GM23338 (cell line): ENCODE data around the gene AK3. TPM values are rescaled to one million over a fixed set of nuclear protein-coding genes. Genes with fewer than 3 reads are reported as not detected.

Source experiments
- ATAC-seq: fragments of 200-7000 bp; cut with Tn5 transposase; 3 replicates; pipeline ENCODE4 v1.9.1; 2020
- DNase-seq: peaks from one replicate; pipeline ENCODE4 v3.0.0-alpha.2; 2015; ENCODE audit warnings: low spot score
- H2AFZ ChIP-seq: fragments of 200-600 bp; sonication (generic); 2 replicates; pipeline ENCODE4 v1.8.0; 2016; ENCODE audit warnings: antibody characterized with exemption, mild to moderate bottlenecking, moderate library complexity
- H3F3A ChIP-seq: fragments of 200-600 bp; sonication (generic); replicated peaks from 2 replicates; pipeline ENCODE4 v1.8.0; 2017; ENCODE audit warnings: antibody characterized with exemption, mixed run types, low read depth
- H3K27ac ChIP-seq: fragments of 200-600 bp; sonication (generic); 2 replicates; pipeline ENCODE4 v1.6.1; 2016; ENCODE audit warnings: low read depth
- H3K27me3 ChIP-seq: fragments of 200-600 bp; sonication (generic); 2 replicates; pipeline ENCODE4 v1.8.0; 2016; ENCODE audit warnings: mild to moderate bottlenecking, mixed run types, moderate library complexity; ENCODE audit not compliant: insufficient read depth
- H3K36me3 ChIP-seq: fragments of 200-600 bp; sonication (generic); 2 replicates; pipeline ENCODE4 v1.8.0; 2016; ENCODE audit warnings: mild to moderate bottlenecking; ENCODE audit not compliant: insufficient read depth
- H3K4me1 ChIP-seq: fragments of 200-600 bp; sonication (generic); 2 replicates; pipeline ENCODE4 v1.8.0; 2016; ENCODE audit warnings: mild to moderate bottlenecking, moderate library complexity; ENCODE audit not compliant: insufficient read depth
- H3K4me2 ChIP-seq: fragments of 200-600 bp; sonication (generic); 2 replicates; pipeline ENCODE4 v1.7.1; 2017; ENCODE audit warnings: mixed run types
- H3K4me3 ChIP-seq: fragments of 200-600 bp; sonication (generic); 2 replicates; pipeline ENCODE4 v1.6.1; 2016; ENCODE audit warnings: mixed run types
- H3K79me2 ChIP-seq: fragments of 200-600 bp; sonication (generic); replicated peaks from 2 replicates; pipeline ENCODE4 v1.8.0; 2017; ENCODE audit warnings: mild to moderate bottlenecking; ENCODE audit not compliant: insufficient read depth
- H3K9me2 ChIP-seq: fragments of 200-600 bp; sonication (generic); 2 replicates; pipeline ENCODE4 v1.8.0; 2017; ENCODE audit not compliant: insufficient read depth
- H4K20me1 ChIP-seq: fragments of 200-600 bp; sonication (generic); replicated peaks from 2 replicates; pipeline ENCODE4 v1.8.0; 2017; ENCODE audit warnings: mild to moderate bottlenecking; ENCODE audit not compliant: insufficient read depth
- H3K27ac Mint-ChIP-seq: 2 replicates; pipeline ENCODE4 v1.8.0; 2020; ENCODE audit warnings: inconsistent platforms, mild to moderate bottlenecking, moderate library complexity, mixed read lengths
- H3K27me3 Mint-ChIP-seq: 3 replicates; pipeline ENCODE4 v1.8.0; 2022; ENCODE audit warnings: low read depth, mild to moderate bottlenecking, moderate library complexity, mixed read lengths, inconsistent platforms; ENCODE audit not compliant: insufficient read depth, poor library complexity
- H3K36me3 Mint-ChIP-seq: 3 replicates; pipeline ENCODE4 v1.8.0; 2021; ENCODE audit warnings: low read depth, mild to moderate bottlenecking, inconsistent platforms, moderate library complexity, mixed read lengths
- H3K4me1 Mint-ChIP-seq: 3 replicates; pipeline ENCODE4 v1.8.0; 2020; ENCODE audit warnings: mild to moderate bottlenecking, inconsistent platforms, mixed read lengths
- H3K4me3 Mint-ChIP-seq: 3 replicates; pipeline ENCODE4 v1.8.0; 2021; ENCODE audit warnings: moderate library complexity, mild to moderate bottlenecking, inconsistent platforms, mixed read lengths
- H3K9me3 Mint-ChIP-seq: 3 replicates; pipeline ENCODE4 v1.8.0; 2020; ENCODE audit warnings: moderate library complexity, mild to moderate bottlenecking, inconsistent platforms, mixed read lengths
- CREB1 ChIP-seq: fragments of 250-450 bp; sonication (Bioruptor Pico); IDR thresholded peaks from 2 replicates; pipeline ENCODE4 v1.5.0; 2020; ENCODE audit warnings: low read depth, mild to moderate bottlenecking, moderate library complexity
- ETS1 ChIP-seq: IDR thresholded peaks from 2 replicates; pipeline ENCODE4 v1.6.1; 2016; ENCODE audit warnings: antibody characterized with exemption
- EZH2 ChIP-seq: fragments of 200-600 bp; sonication (generic); IDR thresholded peaks from one replicate; pipeline ENCODE4 v1.8.0; 2017; ENCODE audit warnings: antibody characterized with exemption, mild to moderate bottlenecking, low read depth; ENCODE audit not compliant: unreplicated experiment
- NANOG ChIP-seq: IDR thresholded peaks from 2 replicates; pipeline ENCODE4 v1.6.1; 2016; ENCODE audit warnings: antibody characterized with exemption, borderline replicate concordance
- STAT1 ChIP-seq: IDR thresholded peaks from one replicate; pipeline ENCODE4 v1.6.1; 2016; ENCODE audit warnings: antibody characterized with exemption; ENCODE audit not compliant: unreplicated experiment
- ZNF331 ChIP-seq: fragments of 250-450 bp; sonication (Bioruptor Pico); IDR thresholded peaks from 2 replicates; pipeline ENCODE4 v1.5.0; 2020; ENCODE audit warnings: low read depth, mild to moderate bottlenecking, moderate library complexity
- ZNF462 ChIP-seq: fragments of 250-450 bp; sonication (Bioruptor Pico); IDR thresholded peaks from 2 replicates; pipeline ENCODE4 v1.5.0; 2020; ENCODE audit warnings: mild to moderate bottlenecking, moderate library complexity
- polyA plus RNA-seq: library from polyadenylated mRNA; unstranded; fragments of >200 nt; fragmentation: Nextera tagmentation; extraction: Ambion mirVana; gene quantifications from 2 replicates; pipeline ENCODE4 v1.2.1, GENCODE V29; 2016
- total RNA-seq: library from RNA; depleted of rRNA; stranded (reverse); fragments of >200 nt; shearing (Covaris generic); gene quantifications from 2 replicates; pipeline ENCODE4 v1.2.3, GENCODE V29; 2014

Gene AK3
- total and polyA plus RNA-seq, 2 experiments from 2014 or later, result 30.1 to 40.2 TPM

GRCh38 chr9:4689687-4690104 is 51.3 kb downstream of the AK3 start (continued):
- TF ChIP-seq ZNF462 (CRISPR knock-in tag) (no peak), ZNF331 (CRISPR knock-in tag) (no peak), ETS1 (no peak), CREB1 (CRISPR knock-in tag) (no peak)

- Mint-ChIP-seq H3K4me3 (no peak overlapping the region), H3K4me1 (peaks cover 2% of the 10 kb centered on the region; the same call in 2 of the 3 replicates), H3K27ac (no peak overlapping the region), H3K27me3 (peaks cover 2% of the 10 kb centered on the region), H3K9me3 (no peaks in the 10 kb centered on the region), H3K36me3 (peaks cover 24% of the 10 kb centered on the region; the same call in 2 of the 3 replicates)
- H3K4me1 ChIP-seq, result peaks cover 4% of the 10 kb centered on the region; the same call in 1 of the 2 replicates
- DNase-seq, result no peak
- no peak overlapping the region for H2AFZ ChIP-seq
- no peaks in the 10 kb centered on the region for H3F3A ChIP-seq
- H3K36me3 ChIP-seq, result peaks cover 4% of the 10 kb centered on the region; the same call in 1 of the 2 replicates
- peaks cover 14% of the 10 kb centered on the region for H4K20me1 ChIP-seq
- ATAC-seq, result no peak
- H3K4me2 ChIP-seq, result no peak overlapping the region
- no peak overlapping the region for H3K27ac ChIP-seq
- H3K27me3 ChIP-seq, result no peaks in the 10 kb centered on the region
- no peaks in the 10 kb centered on the region for H3K9me2 ChIP-seq
- H3K4me3 ChIP-seq, result no peak overlapping the region
- H3K79me2 ChIP-seq, result peaks cover 40% of the 10 kb centered on the region
- TF ChIP-seq ETS1, result no peak
- no peak for TF ChIP-seq ZNF462 (CRISPR knock-in tag)
- no peak for TF ChIP-seq EZH2
- TF ChIP-seq NANOG, result no peak
- no peak for TF ChIP-seq STAT1
These were observed 52.0 kb downstream of the AK3 start for GRCh38 chr9:4689021-4689420.
